IMR-90 (cell line): ENCODE data around the gene S100A13. TPM values are rescaled to one million over a fixed set of nuclear protein-coding genes. Genes with fewer than 3 reads are reported as not detected.

Experiments
- ATAC-seq: fragments of 200-7000 bp; cut with Tn5 transposase; 2 replicates; pipeline ENCODE4 v1.9.1; 2020; ENCODE audit warnings: low read depth, mild to moderate bottlenecking, moderate library complexity
- BruUV-seq: library from RNA; stranded (reverse); fragments of 400-500 nt; replicated peaks from 2 replicates; lab custom pipeline; 2021; lab: Mats Ljungman, UMichigan
- CTCF ChIA-PET: fragments of 300-600 bp; formaldehyde crosslinking; extraction: SDS; loops from one replicate; lab custom pipeline; 2021; ENCODE audit warnings: antibody characterized with exemption; lab: Yijun Ruan, JAX
- POLR2A ChIA-PET: fragments of 300-600 bp; sonication (Branson Sonifier 250); formaldehyde crosslinking; loops from one replicate; lab custom pipeline; 2022; ENCODE audit warnings: antibody characterized with exemption; ENCODE audit not compliant: unreplicated experiment; lab: Charles Lee
- DNase-seq: peaks from one replicate; pipeline ENCODE4 v3.0.0; 2013
- H2AFZ ChIP-seq: replicated peaks from 2 replicates; pipeline ENCODE3; 2013; ENCODE audit warnings: low read length, mild to moderate bottlenecking; ENCODE audit not compliant: poor library complexity
- H2AK5ac ChIP-seq: 2 replicates; pipeline ENCODE4 v1.6.1; 2013; ENCODE audit warnings: low read depth, low read length, inconsistent platforms
- H2AK9ac ChIP-seq: replicated peaks from 2 replicates; pipeline ENCODE3; 2013; ENCODE audit warnings: mild to moderate bottlenecking, low read depth, low read length, moderate library complexity; ENCODE audit not compliant: poor library complexity
- H2BK120ac ChIP-seq: 2 replicates; pipeline ENCODE4 v1.6.1; 2013; ENCODE audit warnings: low read depth, low read length, inconsistent platforms
- H2BK15ac ChIP-seq: 3 replicates; pipeline ENCODE4 v1.6.1; 2013; ENCODE audit warnings: low read depth, low read length, inconsistent platforms
- H2BK20ac ChIP-seq: 2 replicates; pipeline ENCODE4 v1.6.1; 2013; ENCODE audit warnings: low read depth, mild to moderate bottlenecking, inconsistent platforms, low read length, moderate library complexity
- H2BK5ac ChIP-seq: 2 replicates; pipeline ENCODE4 v1.6.1; 2013; ENCODE audit warnings: mild to moderate bottlenecking, low read depth, low read length, inconsistent platforms; ENCODE audit not compliant: poor library complexity, severe bottlenecking
- H3K14ac ChIP-seq: replicated peaks from 2 replicates; pipeline ENCODE4 v1.6.1; 2013; ENCODE audit warnings: low read depth, low read length, inconsistent platforms
- H3K18ac ChIP-seq: 2 replicates; pipeline ENCODE4 v1.6.1; 2013; ENCODE audit warnings: low read depth, low read length, control low read depth
- H3K23ac ChIP-seq: 2 replicates; pipeline ENCODE4 v1.6.1; 2013; ENCODE audit warnings: low read depth, low read length, inconsistent platforms
- H3K27ac ChIP-seq: 2 replicates; pipeline ENCODE4 v1.5.1; 2013; ENCODE audit warnings: mild to moderate bottlenecking, control low read depth, low read length; ENCODE audit not compliant: insufficient read depth
- H3K27me3 ChIP-seq: 2 replicates; pipeline ENCODE4 v1.6.1; 2013; ENCODE audit warnings: low read length; ENCODE audit not compliant: control insufficient read depth, insufficient read depth
- H3K36me3 ChIP-seq: 2 replicates; pipeline ENCODE4 v1.6.1; 2013; ENCODE audit warnings: low read length, mixed read lengths; ENCODE audit not compliant: control insufficient read depth, insufficient read depth
- H3K4ac ChIP-seq: 2 replicates; pipeline ENCODE4 v1.6.1; 2013; ENCODE audit warnings: low read depth, low read length, inconsistent platforms
- H3K4me1 ChIP-seq: 2 replicates; pipeline ENCODE4 v1.6.1; 2013; ENCODE audit warnings: low read length, mixed read lengths; ENCODE audit not compliant: control insufficient read depth, insufficient read depth
- H3K4me2 ChIP-seq: 2 replicates; pipeline ENCODE4 v1.6.1; 2013; ENCODE audit warnings: low read depth, mild to moderate bottlenecking, control low read depth, low read length, moderate library complexity
- H3K4me3 ChIP-seq: 2 replicates; pipeline ENCODE4 v1.5.1; 2013; ENCODE audit warnings: low read depth, mild to moderate bottlenecking, control low read depth, low read length, moderate library complexity; ENCODE audit not compliant: insufficient read depth
- H3K56ac ChIP-seq: 2 replicates; pipeline ENCODE4 v1.6.1; 2013; ENCODE audit warnings: low read length, inconsistent platforms; ENCODE audit not compliant: insufficient read depth; ENCODE audit errors: extremely low read depth
- H3K79me1 ChIP-seq, 2 experiments: 2 replicates each; pipeline ENCODE4 v1.6.1; 2013; ENCODE audit warnings: low read length in 2 of 2, inconsistent platforms in 1 of 2, low read depth in 1 of 2
- H3K9ac ChIP-seq: 2 replicates; pipeline ENCODE4 v1.6.1; 2013; ENCODE audit warnings: low read depth, low read length, control low read depth
- H3K9me1 ChIP-seq: 2 replicates; pipeline ENCODE4 v1.6.1; 2013; ENCODE audit warnings: low read length, inconsistent platforms; ENCODE audit not compliant: insufficient read depth
- H3K9me3 ChIP-seq: 2 replicates; pipeline ENCODE4 v1.6.1; 2013; ENCODE audit warnings: low read length; ENCODE audit not compliant: control insufficient read depth, insufficient read depth
- H4K20me1 ChIP-seq: 2 replicates; pipeline ENCODE4 v1.6.1; 2013; ENCODE audit warnings: low read length, inconsistent platforms; ENCODE audit not compliant: insufficient read depth
- H4K5ac ChIP-seq: 2 replicates; pipeline ENCODE4 v1.6.1; 2013; ENCODE audit warnings: mild to moderate bottlenecking, low read depth, low read length, control low read depth
- H4K8ac ChIP-seq, 2 experiments: 2 replicates each; pipeline ENCODE4 v1.6.1; 2013; ENCODE audit warnings: low read depth in 2 of 2, low read length in 2 of 2, control low read depth in 1 of 2, inconsistent platforms in 1 of 2
- H4K91ac ChIP-seq: 2 replicates; pipeline ENCODE4 v1.6.1; 2013; ENCODE audit warnings: low read depth, low read length, inconsistent platforms; ENCODE audit not compliant: insufficient read depth
- CHD1 ChIP-seq: IDR thresholded peaks from 2 replicates; pipeline ENCODE4 v1.6.1; 2012; ENCODE audit warnings: low read depth, low read length, improper control_type of control experiment
- WGBS, 2 experiments: methylation state at CpG; one replicate each; pipeline versions ENCODE4 v1.1.5 to v1.1.7; 2013; ENCODE audit warnings: missing lambda C conversion rate in 2 of 2; ENCODE audit not compliant: insufficient read length in 1 of 2; ENCODE audit errors: extremely low coverage in 2 of 2; 5-methylcytosine and 5-hydroxymethylcytosine counted together
- dilution Hi-C: fragments of 300-500 bp; cut with HindIII; formaldehyde crosslinking; loops from one replicate; pipeline ENCODE4 v1.14.3; 2018; ENCODE audit warnings: low sequenced_read_pairs; ENCODE audit not compliant: unreplicated experiment
- in situ Hi-C: fragments of 300-500 bp; cut with MboI; formaldehyde crosslinking; loops from 3 replicates; pipeline ENCODE4 v1.14.3; 2019; ENCODE audit warnings: low sequenced_read_pairs, inconsistent platforms, mixed read lengths
- intact Hi-C: fragments of 100-400 bp; cut with micrococcal nuclease; formaldehyde crosslinking; loops from 2 replicates; pipeline ENCODE4 v1.10.0; 2022
- polyA plus RNA-seq, 3 experiments: library from polyadenylated mRNA; depleted of rRNA; stranded (reverse); fragments of >200 nt; gene quantifications; 2 replicates each; pipeline ENCODE4 v1.2.3, GENCODE V29; 2012; ENCODE audit warnings: low replicate concordance in 1 of 3
- total RNA-seq: library from RNA; depleted of rRNA; stranded (reverse); fragments of >200 nt; gene quantifications from 2 replicates; pipeline ENCODE4 v1.2.3, GENCODE V29; 2012

S100A13 gene
- total and polyA plus RNA-seq, 2 of the 4 experiments (the other 2 are of a cell fraction), result 122 to 468 TPM

DNA sequence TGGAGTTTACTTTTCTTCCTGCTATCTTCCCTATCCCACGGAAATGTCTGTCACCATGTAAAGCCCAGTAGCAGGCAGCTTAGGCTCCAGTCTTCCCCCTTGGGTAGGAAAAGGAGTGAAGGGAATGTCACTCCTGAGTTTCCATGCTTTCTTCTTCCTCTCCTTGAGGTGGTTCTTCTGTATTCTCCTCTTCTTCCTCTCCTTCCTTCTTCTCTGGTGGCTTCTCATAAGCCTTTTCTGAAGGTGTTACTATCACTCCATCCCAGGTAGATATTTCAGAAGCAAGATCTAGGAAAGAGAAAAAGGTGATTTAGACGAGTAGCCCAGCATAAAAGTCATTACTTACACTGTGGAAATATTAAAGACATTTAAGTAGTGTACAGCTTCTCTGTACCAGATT lies 35.0 kb upstream of the S100A13 start:
- no peak overlapping the region for H4K5ac ChIP-seq
- no peak overlapping the region for H2BK5ac ChIP-seq
- no peaks in the 10 kb centered on the region; the same call in 1 of the 2 replicates for H3K9me1 ChIP-seq
- in situ Hi-C loops, result no loop called here
- intact Hi-C loops, result no loop called here
- H3K9me3 ChIP-seq, result no peaks in the 10 kb centered on the region
- H4K91ac ChIP-seq, result no peak overlapping the region
- H3K36me3 ChIP-seq, result peaks cover 58% of the 10 kb centered on the region
- POLR2A ChIA-PET, result no interaction called here
- no peak for ATAC-seq
- no peak overlapping the region for H2AK9ac ChIP-seq
- no peaks in the 10 kb centered on the region for H4K20me1 ChIP-seq
- H3K4me1 ChIP-seq, result peaks cover 3% of the 10 kb centered on the region
- no peak overlapping the region for H2BK120ac ChIP-seq
- H3K14ac ChIP-seq, result no peak overlapping the region
- no peak overlapping the region for H3K56ac ChIP-seq
- no peak for TF ChIP-seq CHD1
- H2BK15ac ChIP-seq, result no peak overlapping the region
- dilution Hi-C loops, result no loop called here
- H2AFZ ChIP-seq, result no peak overlapping the region
- no peak overlapping the region for H3K4me2 ChIP-seq
- no peak overlapping the region for H3K4ac ChIP-seq
- no peak overlapping the region for H3K23ac ChIP-seq
- H3K27ac ChIP-seq, result no peak overlapping the region
- no peak overlapping the region for H3K4me3 ChIP-seq
- no peaks in the 10 kb centered on the region for H3K27me3 ChIP-seq
- H3K79me1 ChIP-seq, result peaks cover 14 to 31% of the 10 kb centered on the region in 2 experiments; a peak in 3 of 4 replicates
- TSS peak; percentile 88 for BruUV-seq
- H2BK20ac ChIP-seq, result no peak overlapping the region
- no peak overlapping the region for H4K8ac ChIP-seq
- no peak overlapping the region for H2AK5ac ChIP-seq
- H3K18ac ChIP-seq, result no peak overlapping the region
- CTCF ChIA-PET, result no interaction called here
- DNase-seq, result no peak
- no CpG with 5 or more reads among the region's 2 CpGs for WGBS, 2 experiments
- no peak overlapping the region for H3K9ac ChIP-seq
